ENCODE data around the gene PRPSAP2.
"Not testable (repeated sequence)": the region's sequence is repeated elsewhere in the genome, so short reads cannot be mapped to it uniquely, and the experiment has no call there.

PRPSAP2 gene

DNA sequence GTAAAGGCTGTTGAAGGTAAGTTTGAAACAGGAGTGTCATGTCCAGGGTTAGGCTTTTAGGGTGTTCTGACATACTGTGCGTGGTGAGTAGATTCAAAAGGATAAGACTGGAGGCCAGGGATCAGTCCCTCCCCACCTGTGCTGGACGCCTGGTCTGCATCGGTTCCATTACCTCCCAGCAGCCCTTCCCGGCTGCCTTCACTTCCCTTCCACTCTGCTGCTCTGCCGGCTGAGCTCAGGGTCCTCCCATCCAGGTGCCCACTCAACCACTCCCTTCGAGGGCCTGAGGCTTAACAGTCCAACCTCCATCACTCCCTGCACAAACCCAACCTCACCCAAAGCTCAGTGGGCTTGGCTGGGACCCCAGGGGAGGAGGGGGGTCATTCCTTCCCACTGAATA, 89.9 kb downstream of the PRPSAP2 start:
- DNase-seq, result no peak

DNA sequence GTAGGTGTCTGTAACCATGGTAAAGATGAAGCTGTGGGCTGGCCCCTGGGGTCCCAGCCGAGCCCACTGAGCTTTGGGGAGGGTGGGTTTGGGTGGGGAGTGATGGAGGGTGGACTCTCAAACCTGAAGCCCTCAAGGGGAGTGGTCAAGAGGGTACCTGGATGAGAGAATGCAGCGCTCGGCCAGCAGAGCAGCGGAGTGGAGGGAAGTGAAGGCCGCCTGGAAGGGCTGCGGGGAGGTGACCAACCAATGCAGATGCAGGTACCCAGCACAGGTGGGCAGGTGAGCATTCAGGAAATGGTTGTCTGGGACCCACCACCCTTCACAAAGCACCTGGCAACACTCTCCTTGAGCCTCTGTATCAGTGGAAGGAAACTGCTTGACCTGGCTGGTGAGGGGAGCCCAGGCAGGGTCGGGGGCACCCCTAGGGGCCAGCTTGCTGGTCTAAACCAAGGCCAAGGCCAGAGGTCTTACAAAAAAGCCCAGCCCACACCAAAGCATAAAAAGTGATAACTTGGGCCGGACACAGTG, 90.6 kb downstream of the PRPSAP2 start:
- DNase-seq, result no peak

DNA sequence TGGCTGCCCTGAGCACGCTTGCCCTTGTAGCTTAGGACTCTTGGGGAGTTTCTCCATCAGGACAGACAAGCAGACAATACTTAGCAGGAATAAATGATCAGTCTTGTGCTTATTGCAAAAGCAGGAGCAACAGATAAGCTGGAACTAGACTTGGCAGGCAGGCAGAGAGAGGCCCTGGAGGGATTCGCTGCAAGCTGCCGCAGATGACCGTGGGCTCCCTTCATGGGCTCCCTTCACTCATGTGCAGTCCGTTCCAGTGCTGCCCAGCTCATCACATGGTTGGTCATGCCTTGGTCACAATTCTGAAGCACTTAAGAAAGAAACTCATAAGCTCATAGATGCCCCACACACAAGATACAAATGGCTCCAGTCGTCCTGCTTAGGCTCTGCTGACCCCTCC, 91.6 kb downstream of the PRPSAP2 start:
- DNase-seq, result no peak

DNA sequence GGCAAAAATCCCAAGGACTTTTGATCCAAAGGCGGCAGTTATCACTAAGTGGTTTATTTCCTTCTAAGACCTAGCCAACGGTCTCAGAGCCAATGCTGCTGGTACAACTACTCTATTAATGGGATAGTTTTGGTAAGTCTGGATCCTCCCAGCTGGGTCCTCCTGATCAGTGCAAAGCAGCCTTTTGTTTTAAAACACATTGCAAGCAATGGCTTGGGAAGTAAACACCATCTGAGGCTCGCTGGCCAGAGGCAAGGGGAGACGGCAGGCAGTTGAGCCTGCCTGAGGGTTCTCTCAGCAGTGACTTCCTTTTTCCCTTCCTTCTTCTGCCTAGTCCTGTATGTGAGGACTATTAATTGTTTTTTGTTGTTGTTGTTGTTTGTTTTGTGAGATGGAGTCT, 92.4 kb downstream of the PRPSAP2 start:
- no peak for DNase-seq

DNA sequence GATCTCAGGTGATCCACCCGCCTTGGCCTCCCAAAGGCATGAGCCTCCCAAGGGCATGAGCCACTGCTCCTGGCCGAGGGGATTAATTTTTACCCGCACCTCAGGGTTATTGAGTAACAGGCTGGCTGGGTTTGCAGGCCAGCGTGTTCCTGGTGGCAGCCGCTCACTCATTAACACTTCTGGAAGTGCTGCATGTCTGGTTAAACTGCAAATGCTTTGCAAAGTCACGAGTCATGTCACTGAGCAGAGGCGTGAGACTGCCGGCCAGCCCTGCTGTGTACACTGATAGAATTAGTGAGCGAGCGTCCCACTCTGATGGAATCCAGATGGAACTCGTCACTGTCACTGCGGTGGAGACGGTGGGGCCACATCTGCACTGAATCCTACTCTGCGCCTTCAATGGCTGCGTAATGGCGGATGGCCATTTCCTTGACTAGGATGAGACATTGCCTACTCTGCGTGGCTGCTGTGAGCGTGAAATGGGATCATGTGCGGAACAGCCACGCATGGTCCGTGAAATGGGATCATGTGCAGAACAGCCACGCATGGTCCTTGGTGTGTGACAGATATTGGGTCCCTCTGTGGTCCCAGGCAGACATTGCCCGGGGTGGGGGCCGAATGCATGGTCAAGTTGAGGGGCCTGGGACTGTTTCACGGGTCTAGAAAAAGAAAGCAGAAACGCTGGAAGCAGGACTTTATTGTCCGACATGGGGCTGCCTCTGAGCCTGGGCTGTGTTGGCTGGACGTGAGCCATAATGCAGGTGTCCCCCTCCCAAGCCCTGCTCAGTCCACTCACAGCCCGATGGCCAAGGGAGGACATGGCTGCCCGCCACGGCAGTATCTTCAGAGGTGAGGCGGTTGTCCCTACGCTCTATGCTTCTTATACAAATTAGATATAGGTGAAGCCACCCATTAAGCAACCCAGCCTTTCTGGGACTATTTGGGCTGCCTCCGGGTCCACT, 93.3 kb downstream of the PRPSAP2 start:
- DNase-seq, result no peak

DNA sequence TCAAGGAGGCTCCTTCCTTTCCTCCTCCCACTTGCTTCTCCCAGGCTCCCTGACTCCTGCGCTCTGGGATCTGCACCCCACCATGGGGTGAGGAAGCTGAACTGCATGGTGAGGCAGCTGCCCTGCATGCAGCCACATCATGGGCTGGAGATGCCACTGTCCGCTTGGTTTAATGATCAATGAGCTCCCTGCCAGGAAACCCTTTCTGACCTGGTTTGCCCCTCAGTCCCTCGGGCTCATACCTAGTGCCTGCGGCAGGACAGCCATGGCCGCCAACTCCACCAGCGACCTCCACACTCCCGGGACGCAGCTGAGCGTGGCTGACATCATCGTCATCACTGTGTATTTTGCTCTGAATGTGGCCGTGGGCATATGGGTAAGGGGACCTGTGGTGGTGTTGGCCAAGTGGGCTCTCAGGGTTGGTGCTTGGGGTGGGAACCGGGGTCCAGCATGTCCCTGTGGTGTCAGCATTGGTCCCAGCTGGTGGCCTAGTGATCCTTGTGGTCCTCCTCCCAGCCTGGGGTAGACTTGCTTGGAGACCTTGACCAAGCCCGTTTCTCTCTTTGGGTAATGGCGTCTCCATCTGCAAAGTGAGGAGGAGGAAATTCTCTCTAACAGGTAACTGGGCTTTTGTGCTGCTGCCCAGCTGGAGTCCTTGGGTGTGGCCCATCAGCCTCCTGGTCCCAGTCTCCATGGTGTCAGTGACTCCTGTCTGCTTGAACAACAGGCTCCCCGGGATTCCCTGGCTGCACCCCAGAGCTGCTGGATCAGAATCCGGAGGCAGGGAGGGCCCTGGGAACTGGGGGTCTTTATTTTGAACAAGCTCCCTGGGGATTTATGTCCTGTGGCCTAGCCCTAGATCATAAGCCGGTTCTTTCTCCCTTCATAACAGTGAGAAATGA, 94.3 kb downstream of the PRPSAP2 start, which contains the start of gene SLC5A10:
Gene SLC5A10 (plus strand): TSS at position 225 of the 902 bp plus-strand sequence. CDS start 41 bp downstream, at position 266.
- no peak for DNase-seq

DNA sequence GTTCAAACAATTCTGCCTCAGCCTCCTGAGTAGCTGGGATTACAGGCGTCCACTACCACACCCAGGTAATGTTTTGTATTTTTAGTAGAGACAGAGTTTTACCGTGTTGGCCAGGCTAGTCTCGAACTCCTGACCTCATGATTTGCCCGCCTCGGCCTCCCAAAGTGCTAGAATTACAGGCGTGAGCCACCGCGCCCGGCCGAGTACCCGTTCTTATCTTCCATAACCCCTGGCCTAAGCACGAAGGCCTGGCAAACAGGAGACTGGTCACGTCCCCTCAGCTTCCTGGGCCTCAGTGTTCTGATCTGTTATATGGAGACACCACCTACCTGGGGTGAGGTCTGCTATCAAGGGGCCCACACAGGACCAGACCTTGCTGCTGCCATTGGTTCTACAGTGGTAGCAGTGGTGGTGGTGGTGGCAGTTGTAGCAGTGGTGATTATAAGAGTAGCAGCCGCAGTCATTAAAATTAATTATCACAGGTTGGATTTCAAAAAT, 95.3 kb downstream of the PRPSAP2 start:
- DNase-seq, result no peak

DNA sequence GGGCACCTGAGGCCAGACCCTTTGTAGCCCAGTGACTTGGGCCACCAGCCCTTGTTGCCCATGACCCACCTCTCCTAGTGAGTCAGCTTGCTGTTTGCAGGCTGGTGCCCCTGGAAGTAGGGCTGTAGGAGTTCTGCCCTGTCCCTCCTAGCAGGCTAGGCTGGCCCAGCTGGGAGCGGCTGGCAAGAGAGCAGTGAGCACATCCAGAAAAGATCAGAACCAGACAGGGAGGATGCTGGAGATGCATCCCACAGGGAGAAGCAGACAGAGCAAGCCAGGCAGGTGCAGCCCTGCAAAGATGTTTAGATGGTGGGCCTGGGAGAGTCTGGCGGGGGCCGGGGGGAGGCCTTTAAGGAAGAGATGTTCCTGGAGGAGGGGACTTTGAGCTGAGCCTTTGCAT, 96.4 kb downstream of the PRPSAP2 start:
- no peak for DNase-seq

DNA sequence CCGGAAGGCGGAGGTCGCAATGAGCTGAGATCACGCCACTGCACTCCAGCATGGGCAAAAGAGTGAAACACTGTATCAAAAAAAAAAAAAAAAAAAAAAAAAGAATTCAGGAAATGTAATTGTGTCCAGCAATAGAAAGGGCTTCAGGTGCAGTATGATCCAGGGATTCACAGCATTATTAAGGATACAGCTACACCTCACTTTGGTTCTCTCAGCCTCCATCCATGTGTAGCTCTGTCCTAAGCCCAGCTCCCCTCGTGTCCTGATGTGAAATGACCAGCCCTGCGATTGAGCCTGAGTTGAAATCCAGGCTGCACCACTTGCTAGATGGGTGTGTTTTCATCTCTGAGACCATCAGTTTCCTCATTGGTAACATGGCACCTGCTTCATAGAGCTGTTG, 97.1 kb downstream of the PRPSAP2 start:
- DNase-seq, result no peak

DNA sequence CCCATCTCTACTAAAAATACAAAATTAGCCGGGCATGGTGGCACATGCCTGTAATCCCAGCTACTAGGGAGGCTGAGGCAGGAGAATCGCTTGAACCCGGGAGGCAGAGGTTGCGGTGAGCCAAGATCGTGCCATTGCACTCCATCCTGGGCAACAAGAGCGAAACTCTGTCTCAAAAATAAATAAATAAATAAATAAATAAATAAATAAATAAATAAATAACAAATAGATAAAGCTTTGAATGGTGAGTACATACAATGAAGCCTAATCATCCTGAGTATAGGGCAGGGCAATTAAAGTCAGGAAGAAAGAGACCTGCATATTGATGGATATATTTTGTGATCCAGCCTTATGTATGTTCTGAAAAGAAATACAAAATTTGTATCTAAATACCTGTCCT, 98.1 kb downstream of the PRPSAP2 start:
- DNase-seq, result not testable (repeated sequence)

DNA sequence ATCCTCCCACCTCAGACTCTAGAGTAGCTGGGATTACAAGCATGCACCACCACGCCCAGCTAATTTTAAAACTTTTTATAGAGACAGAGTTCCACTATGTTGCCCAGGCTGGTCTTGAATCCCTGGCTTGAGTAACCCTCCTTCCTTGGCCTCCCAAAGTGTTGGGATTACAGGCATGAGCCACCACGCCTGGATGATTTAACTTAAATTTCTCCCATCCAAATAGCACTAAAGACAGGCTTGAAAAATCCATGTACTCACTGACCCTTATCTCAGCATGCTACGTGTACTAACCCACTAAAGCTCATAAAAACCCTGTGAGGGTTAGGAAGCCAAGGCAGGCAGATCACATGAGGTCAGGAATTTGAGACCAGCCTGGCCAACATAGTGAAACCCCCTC, 98.7 kb downstream of the PRPSAP2 start:
- no peak for DNase-seq

DNA sequence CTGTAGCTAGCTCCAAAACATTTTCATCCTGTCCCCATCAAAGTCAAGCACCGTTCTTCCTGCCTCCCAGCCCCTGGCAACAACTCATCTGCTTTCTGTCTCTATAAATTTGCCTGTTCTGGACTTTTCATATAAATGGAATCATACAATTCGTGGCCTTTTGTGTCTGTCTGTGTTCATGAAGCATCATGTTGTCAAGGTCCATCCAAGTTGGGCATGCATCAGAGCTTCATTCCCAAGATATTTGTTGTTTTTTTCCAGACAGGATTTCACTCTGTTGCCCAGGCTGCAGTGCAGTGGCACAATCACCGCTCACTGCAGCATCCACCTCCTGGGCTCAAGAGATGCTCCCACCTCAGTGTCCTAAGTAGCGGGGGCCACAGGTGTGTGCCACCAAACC, 99.9 kb downstream of the PRPSAP2 start:
- DNase-seq, result no peak

DNA sequence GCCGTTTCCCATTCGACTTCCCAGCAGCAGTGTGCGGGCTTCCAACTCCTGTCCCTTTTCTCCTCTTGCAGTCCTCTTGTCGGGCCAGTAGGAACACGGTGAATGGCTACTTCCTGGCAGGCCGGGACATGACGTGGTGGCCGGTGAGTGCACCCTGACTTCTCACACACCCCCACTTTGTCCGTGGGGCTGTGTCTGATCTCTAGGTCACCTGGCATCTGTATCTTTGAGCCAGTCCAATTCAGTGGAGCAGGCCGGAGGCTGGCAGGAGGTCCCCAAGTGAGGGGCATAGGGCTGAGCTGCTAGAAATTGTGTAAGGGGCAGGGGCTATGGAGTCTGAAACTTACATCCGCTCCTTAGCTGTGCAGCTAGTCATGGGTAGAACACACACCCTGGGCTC, 100.7 kb downstream of the PRPSAP2 start:
- no peak for DNase-seq

DNA sequence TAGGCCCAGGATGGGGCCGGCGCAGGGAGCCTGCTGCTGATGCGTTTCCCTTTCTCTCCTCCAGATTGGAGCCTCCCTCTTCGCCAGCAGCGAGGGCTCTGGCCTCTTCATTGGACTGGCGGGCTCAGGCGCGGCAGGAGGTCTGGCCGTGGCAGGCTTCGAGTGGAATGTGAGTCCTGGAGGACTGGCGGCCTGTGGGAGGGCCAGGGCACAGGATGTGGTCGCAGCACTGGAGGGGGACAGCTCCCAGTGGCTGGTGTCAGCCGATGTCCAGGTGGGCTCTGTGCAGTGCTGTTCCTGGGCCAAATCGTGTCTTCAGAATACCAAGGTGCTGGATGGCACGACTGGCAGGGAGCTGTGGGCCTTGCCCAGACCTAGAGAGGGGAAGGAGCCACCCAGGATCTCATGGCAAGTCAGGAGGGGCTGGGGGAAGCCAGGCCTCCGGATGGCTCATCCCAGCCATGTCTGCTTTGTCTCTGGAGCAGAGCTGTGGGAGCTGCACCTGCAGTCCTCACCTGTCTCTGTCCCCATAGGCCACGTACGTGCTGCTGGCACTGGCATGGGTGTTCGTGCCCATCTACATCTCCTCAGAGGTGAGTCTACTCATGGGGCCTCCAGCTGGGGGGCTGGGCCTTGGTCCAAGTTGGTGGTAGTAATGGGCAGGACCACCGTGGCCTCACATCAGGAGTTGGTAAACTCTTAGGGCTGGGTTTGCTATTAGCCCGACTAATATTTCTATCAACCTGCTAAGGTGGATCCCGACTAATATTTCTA, 101.3 kb downstream of the PRPSAP2 start:
- no peak for DNase-seq

DNA sequence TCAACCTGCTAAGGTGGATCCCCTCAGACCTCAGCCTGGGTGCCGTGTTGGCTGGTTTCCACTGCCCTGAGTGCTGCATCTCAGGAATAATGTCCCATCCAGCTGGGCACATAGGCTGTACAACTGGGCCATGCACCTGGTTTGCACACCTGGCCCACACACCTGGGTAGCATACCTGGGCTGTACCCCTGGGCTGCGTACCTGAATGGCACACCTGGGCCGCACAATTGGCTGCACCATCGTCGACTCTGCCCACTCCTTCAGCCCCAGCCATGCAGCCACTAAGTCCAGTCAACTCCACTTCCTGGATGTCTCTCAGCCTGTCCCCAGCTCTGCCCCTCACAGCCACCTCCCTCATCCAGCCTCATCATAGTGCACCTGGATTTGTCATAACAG, 101.9 kb downstream of the PRPSAP2 start:
- DNase-seq, result no peak

DNA sequence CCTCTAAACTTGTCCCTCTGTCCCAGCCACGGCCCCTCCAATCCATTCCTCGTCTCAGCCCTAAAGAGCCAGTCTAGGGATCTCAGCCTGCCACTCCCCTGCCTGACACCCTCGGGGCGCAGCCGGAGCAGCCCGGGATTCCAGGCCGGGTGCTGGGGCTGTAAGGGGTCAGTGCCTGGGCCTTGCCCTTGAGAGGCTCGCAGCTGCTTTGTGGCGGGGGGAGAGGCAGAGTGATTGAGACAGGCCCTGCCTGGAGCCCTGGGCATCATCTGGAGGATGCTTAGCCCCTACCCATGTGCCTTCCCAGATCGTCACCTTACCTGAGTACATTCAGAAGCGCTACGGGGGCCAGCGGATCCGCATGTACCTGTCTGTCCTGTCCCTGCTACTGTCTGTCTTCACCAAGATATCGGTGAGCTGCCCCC, 102.3 kb downstream of the PRPSAP2 start:
- no peak for DNase-seq

DNA sequence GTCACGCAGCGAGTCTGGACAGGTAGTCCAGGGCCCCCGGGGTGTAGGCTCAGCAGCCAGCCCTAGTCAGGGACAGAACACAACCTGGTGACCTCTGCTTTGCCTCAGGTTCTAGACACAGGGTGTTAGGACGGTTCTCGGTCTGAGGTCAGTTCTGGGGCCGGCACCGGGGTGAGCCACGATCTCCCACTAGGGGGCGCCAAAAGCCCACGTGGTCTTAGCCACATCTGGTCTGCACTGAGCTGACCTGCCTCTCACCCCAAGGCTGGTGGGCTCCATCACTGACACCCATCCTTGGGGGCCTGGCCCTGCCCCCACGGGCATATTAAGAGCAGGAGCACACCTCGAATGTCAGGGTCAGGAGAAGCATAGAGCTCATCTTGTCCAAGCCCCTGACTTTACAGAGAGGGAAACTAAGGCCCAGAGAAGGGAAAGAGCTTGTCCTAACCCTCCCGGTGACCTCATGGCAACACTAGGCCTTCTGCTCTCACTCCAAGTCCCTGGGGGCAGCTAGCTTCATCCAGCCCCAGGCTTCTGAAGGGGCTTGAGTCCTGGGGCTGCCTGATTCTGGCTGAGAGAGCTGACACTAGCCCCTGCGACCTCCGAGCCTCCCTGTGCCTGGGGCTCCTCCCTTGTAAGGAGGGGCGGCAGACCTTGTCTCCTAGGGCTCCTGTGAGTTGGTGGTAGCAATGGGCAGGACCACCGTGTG, 103.0 kb downstream of the PRPSAP2 start:
- DNase-seq, result peak; percentile 38 to 64 (median 51)

DNA sequence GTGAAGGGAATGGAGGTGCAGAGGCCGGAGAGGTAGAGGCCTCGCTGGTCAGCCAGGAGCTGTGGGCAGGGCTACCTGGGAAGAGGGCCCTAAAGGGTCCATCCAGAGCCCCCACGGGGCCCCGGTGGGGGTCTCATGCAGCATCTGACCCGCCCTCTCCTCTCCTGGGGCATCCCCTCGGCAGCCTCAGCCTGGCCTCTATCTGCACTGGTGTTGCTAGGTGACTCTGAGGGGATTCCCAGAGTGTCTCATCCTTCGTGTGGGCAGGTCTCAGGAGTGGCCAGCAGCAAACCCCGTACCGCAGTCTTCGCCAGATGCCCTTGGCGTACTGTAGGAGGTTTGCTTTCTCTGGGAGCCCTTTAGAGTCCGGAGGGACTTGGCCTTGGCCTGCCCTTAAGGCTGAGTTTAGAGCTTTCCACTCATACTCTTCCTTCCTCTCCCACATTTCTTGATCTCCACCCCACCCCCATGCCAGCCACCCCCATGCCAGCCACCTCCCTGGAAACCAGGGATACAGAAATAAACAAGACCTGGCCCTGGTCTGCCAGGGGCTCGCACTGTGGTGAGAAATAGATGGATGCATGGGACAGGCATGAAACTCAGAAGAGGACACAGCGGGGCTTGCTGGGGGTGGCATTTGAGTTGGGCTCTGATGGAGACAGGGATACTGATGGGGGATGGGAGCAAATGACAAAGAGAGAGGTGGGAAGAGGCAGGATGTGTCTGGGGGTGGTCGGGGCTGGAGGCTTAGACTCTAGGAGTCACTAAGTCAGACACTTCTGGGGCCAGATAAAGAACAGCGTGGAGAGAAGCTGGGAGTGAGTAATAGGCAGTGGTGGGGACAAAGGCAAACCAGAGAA, 103.9 kb downstream of the PRPSAP2 start:
- DNase-seq, result no peak

DNA sequence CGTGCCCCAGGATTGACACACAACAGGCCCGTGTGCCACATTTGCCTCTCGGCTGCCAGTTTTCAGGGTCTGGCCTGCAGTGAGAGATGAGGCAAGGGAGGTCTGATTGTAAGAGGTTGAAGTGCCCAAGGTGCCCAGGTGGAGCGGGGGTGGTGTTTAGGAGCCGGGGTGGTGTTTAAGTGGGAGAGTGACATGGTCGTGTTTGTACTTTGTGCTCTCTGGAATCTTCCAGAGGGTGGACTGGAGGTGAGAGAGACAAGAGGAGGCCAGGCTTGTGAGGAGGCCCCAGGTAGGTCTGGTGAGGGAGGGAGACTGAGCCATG, 104.5 kb downstream of the PRPSAP2 start:
- no peak for DNase-seq

DNA sequence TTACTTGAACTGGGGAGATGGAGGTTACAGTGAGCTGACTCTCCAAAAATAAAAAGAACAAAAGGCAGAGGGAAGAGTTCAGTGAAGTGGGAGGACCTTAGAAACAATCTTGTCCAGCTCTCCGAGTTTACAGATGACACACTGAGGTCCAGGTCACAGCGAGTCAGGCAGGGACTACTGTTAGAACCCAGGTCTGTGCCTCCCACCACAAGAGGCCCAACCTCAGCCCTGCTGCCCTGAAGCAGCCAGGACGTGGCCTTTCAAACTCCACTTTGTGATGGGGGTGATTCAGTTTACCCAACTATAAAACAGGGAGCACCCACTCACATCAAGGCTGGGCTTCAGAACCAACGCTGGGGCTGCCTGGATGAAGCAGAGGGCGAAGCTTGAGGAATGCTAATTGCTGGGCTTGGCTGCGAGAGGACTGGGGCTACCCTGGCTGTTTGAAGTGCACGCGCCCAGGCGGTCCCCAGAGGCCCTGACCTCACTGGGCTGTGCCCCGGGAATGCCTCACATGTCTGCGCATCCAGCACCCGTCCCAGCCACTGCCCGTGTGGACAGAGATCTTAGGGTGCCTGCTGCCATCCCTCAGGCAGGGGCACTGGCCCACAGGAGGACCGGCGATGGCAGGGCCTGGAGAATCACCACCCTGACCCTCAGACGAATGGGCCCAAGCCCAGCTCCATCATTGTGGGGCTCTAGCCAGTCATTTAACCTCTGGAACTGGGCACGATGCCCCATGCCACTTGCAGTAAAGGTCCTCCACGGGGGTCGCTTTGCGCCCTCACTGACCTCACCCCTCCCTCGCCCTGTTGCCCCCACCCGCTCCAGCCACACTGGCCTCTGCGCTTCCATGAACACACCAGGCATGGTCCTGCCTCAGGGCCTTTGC, 105.4 kb downstream of the PRPSAP2 start:
- no peak for DNase-seq
